Heart left ventricle (tissue), 13 donors: Measurements from ENCODE around the gene LRIG1.

Experiments used
- CTCF ChIP-seq, 12 donors: fragments of 200-600 bp; sonication (generic) in 4 of 12; IDR thresholded peaks; one replicate each; pipeline versions ENCODE4 v1.5.0 to v1.8.0; 2018 to 2022; ENCODE audit warnings: antibody characterized with exemption in 12 of 12, mild to moderate bottlenecking in 5 of 12
- POLR2A ChIP-seq, 2 donors: fragments of 450-650 bp; IDR thresholded peaks; one replicate each; pipeline ENCODE4 v1.6.1; 2017; ENCODE audit warnings: antibody characterized with exemption in 2 of 2, mild to moderate bottlenecking in 2 of 2, moderate library complexity in 2 of 2
- donor health status: ischemic (EF 13 %, LVEDD 7.1; RV severe dilation, severe dysfunction).
- donor health status: DM: no; HTN: yes; CAD: no.
- donor health status: DM: no; HTN: no; CAD: no.
- donor health status: ischemic (EF 25% LVEDD 6.9; RV normal size, moderate dysfunction).
- donor health status: ischemic (EF 25% LVEDD 5.7; RV mildly dilated, moderate dysfunction).
- donor health status: ischemic (EF 35%, LVEDD 5.7; RV mildly dilated, moderate dysfunction).
- donor health status: nonischemic (EF 11% LVEDD 7.7; RV severe dilation, severe dysfunction).
- donor health status: DM: yes; HTN: yes; CAD: no.
- donor health status: PGD.
- donor health status: ischemic (EF 29% LVEDD 5.4; RV normal size, mild dysfunction).
- donor health status: nonischemic (EF 23%, LVEDD 6.1; RV moderate dilation, normal function).

- no peak for TF ChIP-seq CTCF (IDR thresholded peaks at IDR 0.05)
- no peak for TF ChIP-seq POLR2A (IDR thresholded peaks at IDR 0.05)
Observed at GRCh38 chr3:66518644-66519043, 17.8 kb upstream of the LRIG1 start.
